ENCODE measurements around the gene MAP4K4. TPM values are rescaled to one million over a fixed set of nuclear protein-coding genes. Genes with fewer than 3 reads are reported as not detected.
A peak's percentile ranks its signal among the peaks of the same experiment; 100 is the strongest.
"Not testable (repeated sequence)": the region's sequence is repeated elsewhere in the genome, so short reads cannot be mapped to it uniquely, and the experiment has no call there.

Gene MAP4K4
- total RNA-seq, 1 donor from 2014 or later = 36.8 TPM

- H3K9me3 Mint-ChIP-seq = no peaks in the 10 kb centered on the region
- peaks cover 46% of the 10 kb centered on the region for H3K4me1 Mint-ChIP-seq (ENCODE audit: low read depth)
- H3K4me3 Mint-ChIP-seq (ENCODE audit: low read depth) = no peak overlapping the region
- no peak for DNase-seq (ENCODE audit: low spot score)
- no peaks in the 10 kb centered on the region for H3K27me3 Mint-ChIP-seq (ENCODE audit: low read depth)
- H3K36me3 Mint-ChIP-seq (ENCODE audit: low read depth) = peaks cover 9% of the 10 kb centered on the region
- no peak overlapping the region for H3K27ac Mint-ChIP-seq
- intact Hi-C loops (cut with micrococcal nuclease) = loop anchor here (2.0 kb wide), 1 partner anchor 17 kb away; no protein-coding TSS in a partner anchor
These were observed 56.4 kb downstream of the MAP4K4 start for GRCh38 chr2:101753720-101754490.

- no peak for DNase-seq (ENCODE audit: low spot score)
- intact Hi-C loops (cut with micrococcal nuclease) = loop anchor here (2.0 kb wide), 1 partner anchor 18 kb away; no protein-coding TSS in a partner anchor
- H3K27me3 Mint-ChIP-seq (ENCODE audit: low read depth) = no peaks in the 10 kb centered on the region
- no peak overlapping the region for H3K4me3 Mint-ChIP-seq (ENCODE audit: low read depth)
- H3K27ac Mint-ChIP-seq = no peak overlapping the region
- peaks cover 9% of the 10 kb centered on the region for H3K36me3 Mint-ChIP-seq (ENCODE audit: low read depth)
- no peaks in the 10 kb centered on the region for H3K9me3 Mint-ChIP-seq
- peaks cover 46% of the 10 kb centered on the region for H3K4me1 Mint-ChIP-seq (ENCODE audit: low read depth)
These were observed 57.1 kb downstream of the MAP4K4 start for GRCh38 chr2:101754618-101755017.

- H3K4me3 Mint-ChIP-seq (ENCODE audit: low read depth) = no peak overlapping the region
These were observed 58.8 kb downstream of the MAP4K4 start for GRCh38 chr2:101756266-101756665.

GRCh38 chr2:101758001-101758400 lies 60.5 kb downstream of the MAP4K4 start:
- H3K27ac Mint-ChIP-seq = peak overlapping the region; percentile 25
- intact Hi-C loops (cut with micrococcal nuclease) = loop anchor here (2.0 kb wide), 1 partner anchor 51 kb away; no protein-coding TSS in a partner anchor
- H3K4me3 Mint-ChIP-seq (ENCODE audit: low read depth) = peak overlapping the region; percentile 18
- no peak for DNase-seq (ENCODE audit: low spot score)
- peaks cover 11% of the 10 kb centered on the region for H3K36me3 Mint-ChIP-seq (ENCODE audit: low read depth)
- H3K27me3 Mint-ChIP-seq (ENCODE audit: low read depth) = no peaks in the 10 kb centered on the region
- peaks cover 46% of the 10 kb centered on the region for H3K4me1 Mint-ChIP-seq (ENCODE audit: low read depth)
- H3K9me3 Mint-ChIP-seq = no peaks in the 10 kb centered on the region

More at GRCh38 chr2:101756266-101756665, 58.8 kb downstream of the MAP4K4 start:
- H3K9me3 Mint-ChIP-seq = no peaks in the 10 kb centered on the region
- intact Hi-C loops (cut with micrococcal nuclease) = no loop called here
- peaks cover 44% of the 10 kb centered on the region for H3K4me1 Mint-ChIP-seq (ENCODE audit: low read depth)
- H3K27me3 Mint-ChIP-seq (ENCODE audit: low read depth) = no peaks in the 10 kb centered on the region
- no peak overlapping the region for H3K27ac Mint-ChIP-seq
- peaks cover 10% of the 10 kb centered on the region for H3K36me3 Mint-ChIP-seq (ENCODE audit: low read depth)
- no peak for DNase-seq (ENCODE audit: low spot score)

- H3K4me3 Mint-ChIP-seq (ENCODE audit: low read depth) = no peak overlapping the region
- no peaks in the 10 kb centered on the region for H3K9me3 Mint-ChIP-seq
- no peaks in the 10 kb centered on the region for H3K27me3 Mint-ChIP-seq (ENCODE audit: low read depth)
- peaks cover 39% of the 10 kb centered on the region for H3K4me1 Mint-ChIP-seq (ENCODE audit: low read depth)
- no peak for DNase-seq (ENCODE audit: low spot score)
- intact Hi-C loops (cut with micrococcal nuclease) = loop anchor here (2.0 kb wide), 1 partner anchor 52 kb away; no protein-coding TSS in a partner anchor
- H3K36me3 Mint-ChIP-seq (ENCODE audit: low read depth) = peaks cover 11% of the 10 kb centered on the region
- no peak overlapping the region for H3K27ac Mint-ChIP-seq
These were observed 61.7 kb downstream of the MAP4K4 start for GRCh38 chr2:101759162-101759561.

- Mint-ChIP-seq H3K4me1 (ENCODE audit: low read depth) (peaks cover 36% of the 10 kb centered on the region), H3K9me3 (no peaks in the 10 kb centered on the region), H3K27ac (no peak overlapping the region), H3K36me3 (ENCODE audit: low read depth) (peaks cover 8% of the 10 kb centered on the region), H3K27me3 (ENCODE audit: low read depth) (no peaks in the 10 kb centered on the region), H3K4me3 (ENCODE audit: low read depth) (no peak overlapping the region)
- intact Hi-C loops (cut with micrococcal nuclease) = no loop called here
- DNase-seq (ENCODE audit: low spot score) = no peak
These were observed 65.1 kb downstream of the MAP4K4 start for GRCh38 chr2:101762451-101763171.

GRCh38 chr2:101763496-101764333 lies 66.2 kb downstream of the MAP4K4 start:
- H3K4me3 Mint-ChIP-seq (ENCODE audit: low read depth) = no peak overlapping the region

GRCh38 chr2:101766337-101766736 lies 68.8 kb downstream of the MAP4K4 start:
- no peak for DNase-seq (ENCODE audit: low spot score)
- Mint-ChIP-seq H3K4me3 (ENCODE audit: low read depth) (no peak overlapping the region), H3K27me3 (ENCODE audit: low read depth) (no peaks in the 10 kb centered on the region), H3K4me1 (ENCODE audit: low read depth) (peaks cover 42% of the 10 kb centered on the region), H3K9me3 (no peaks in the 10 kb centered on the region), H3K27ac (no peak overlapping the region), H3K36me3 (ENCODE audit: low read depth) (peaks cover under 1% of the 10 kb centered on the region)
- intact Hi-C loops (cut with micrococcal nuclease) = no loop called here

More at GRCh38 chr2:101763496-101764333, 66.2 kb downstream of the MAP4K4 start:
- Mint-ChIP-seq H3K27me3 (ENCODE audit: low read depth) (no peaks in the 10 kb centered on the region), H3K4me1 (ENCODE audit: low read depth) (peaks cover 35% of the 10 kb centered on the region), H3K9me3 (no peaks in the 10 kb centered on the region), H3K27ac (no peak overlapping the region), H3K36me3 (ENCODE audit: low read depth) (peaks cover 3% of the 10 kb centered on the region)
- DNase-seq (ENCODE audit: low spot score) = no peak
- intact Hi-C loops (cut with micrococcal nuclease) = no loop called here

- no peak overlapping the region for H3K4me3 Mint-ChIP-seq (ENCODE audit: low read depth)
- no peaks in the 10 kb centered on the region for H3K36me3 Mint-ChIP-seq (ENCODE audit: low read depth)
- intact Hi-C loops (cut with micrococcal nuclease) = no loop called here
- H3K9me3 Mint-ChIP-seq = no peaks in the 10 kb centered on the region
- no peaks in the 10 kb centered on the region for H3K27me3 Mint-ChIP-seq (ENCODE audit: low read depth)
- DNase-seq (ENCODE audit: low spot score) = no peak
- H3K4me1 Mint-ChIP-seq (ENCODE audit: low read depth) = peaks cover 42% of the 10 kb centered on the region
- no peak overlapping the region for H3K27ac Mint-ChIP-seq
These were observed 69.6 kb downstream of the MAP4K4 start for GRCh38 chr2:101766871-101767739.

GRCh38 chr2:101768556-101769220 lies 71.2 kb downstream of the MAP4K4 start:
- Mint-ChIP-seq H3K36me3 (ENCODE audit: low read depth) (no peaks in the 10 kb centered on the region), H3K27ac (no peak overlapping the region), H3K27me3 (ENCODE audit: low read depth) (no peaks in the 10 kb centered on the region), H3K4me1 (ENCODE audit: low read depth) (peaks cover 44% of the 10 kb centered on the region), H3K9me3 (no peaks in the 10 kb centered on the region), H3K4me3 (ENCODE audit: low read depth) (no peak overlapping the region)
- intact Hi-C loops (cut with micrococcal nuclease) = no loop called here
- no peak for DNase-seq (ENCODE audit: low spot score)

- not testable (repeated sequence) for H3K27me3 Mint-ChIP-seq (ENCODE audit: low read depth); H3K27ac Mint-ChIP-seq; DNase-seq (ENCODE audit: low spot score); H3K9me3 Mint-ChIP-seq; H3K36me3 Mint-ChIP-seq (ENCODE audit: low read depth); H3K4me3 Mint-ChIP-seq (ENCODE audit: low read depth)
- intact Hi-C loops (cut with micrococcal nuclease) = loop anchor here (2.0 kb wide), 1 partner anchor 53 kb away; no protein-coding TSS in a partner anchor
- peaks cover 51% of the 10 kb centered on the region for H3K4me1 Mint-ChIP-seq (ENCODE audit: low read depth)
These were observed 72.2 kb downstream of the MAP4K4 start for GRCh38 chr2:101769726-101770125.
